Type B pancreatic cell (in vitro differentiated cells): ENCODE results near the gene CSNK1D. TPM values are rescaled to one million over a fixed set of nuclear protein-coding genes. Genes with fewer than 3 reads are reported as not detected.
A peak's percentile ranks its signal among the peaks of the same experiment; 100 is the strongest.

Experiments
- DNase-seq: peaks from one replicate; pipeline ENCODE4 v3.0.0; 2021; ENCODE audit warnings: mixed read lengths; ENCODE audit not compliant: unreplicated experiment; ENCODE audit errors: extremely low spot score
- H3K27ac Mint-ChIP-seq: 2 replicates; pipeline ENCODE4 v1.8.0; 2021; ENCODE audit warnings: mild to moderate bottlenecking, mixed read lengths
- H3K27me3 Mint-ChIP-seq: 2 replicates; pipeline ENCODE4 v1.8.0; 2021; ENCODE audit warnings: mixed read lengths
- H3K36me3 Mint-ChIP-seq: 2 replicates; pipeline ENCODE4 v1.8.0; 2021; ENCODE audit warnings: mixed read lengths
- H3K4me1 Mint-ChIP-seq: one replicate; pipeline ENCODE4 v1.8.0; 2021; ENCODE audit warnings: mixed read lengths; ENCODE audit not compliant: unreplicated experiment
- H3K4me3 Mint-ChIP-seq: 2 replicates; pipeline ENCODE4 v1.8.0; 2021; ENCODE audit warnings: mild to moderate bottlenecking, mixed read lengths
- H3K9me3 Mint-ChIP-seq: 2 replicates; pipeline ENCODE4 v1.8.0; 2021; ENCODE audit warnings: mixed read lengths
- CTCF ChIP-seq: fragments of 200-600 bp; sonication (generic); conservative IDR thresholded peaks from 2 replicates; pipeline ENCODE4 v1.5.0; 2021; ENCODE audit warnings: antibody characterized with exemption, mild to moderate bottlenecking
- total RNA-seq: library from RNA; stranded (reverse); gene quantifications from 2 replicates; pipeline ENCODE4 v1.2.1, GENCODE V29; 2021; ENCODE audit warnings: low replicate concordance

The CSNK1D gene
- total RNA-seq, 1 donor from 2014 or later: 176 TPM

GRCh38 chr17:82285141-82285540 is 11.6 kb upstream of the CSNK1D start:
- Mint-ChIP-seq H3K4me1 (peaks cover 28% of the 10 kb centered on the region), H3K27me3 (no peaks in the 10 kb centered on the region), H3K27ac (peak overlapping the region; percentile 56), H3K36me3 (no peaks in the 10 kb centered on the region), H3K4me3 (peak overlapping the region; percentile 45), H3K9me3 (no peaks in the 10 kb centered on the region)
- DNase-seq: no peak
- TF ChIP-seq CTCF: no peak

GRCh38 chr17:82283208-82283749 is 9.8 kb upstream of the CSNK1D start:
- Mint-ChIP-seq H3K36me3 (no peaks in the 10 kb centered on the region), H3K4me3 (no peak overlapping the region), H3K27ac (no peak overlapping the region), H3K27me3 (no peaks in the 10 kb centered on the region), H3K9me3 (no peaks in the 10 kb centered on the region), H3K4me1 (peaks cover 21% of the 10 kb centered on the region)
- no peak for TF ChIP-seq CTCF
- no peak for DNase-seq

- Mint-ChIP-seq H3K27ac (no peak overlapping the region), H3K4me3 (no peak overlapping the region), H3K9me3 (no peaks in the 10 kb centered on the region), H3K4me1 (peaks cover 20% of the 10 kb centered on the region), H3K36me3 (no peaks in the 10 kb centered on the region), H3K27me3 (no peaks in the 10 kb centered on the region)
- DNase-seq: no peak
- no peak for TF ChIP-seq CTCF
Measured at GRCh38 chr17:82282239-82283207, 9.0 kb upstream of the CSNK1D start.

GRCh38 chr17:82281502-82282238 is 8.2 kb upstream of the CSNK1D start:
- no peak overlapping the region for H3K4me3 Mint-ChIP-seq
- peaks cover 28% of the 10 kb centered on the region for H3K4me1 Mint-ChIP-seq
- DNase-seq: no peak
- H3K36me3 Mint-ChIP-seq: no peaks in the 10 kb centered on the region
- no peak for TF ChIP-seq CTCF
- peak overlapping the region; percentile 72 for H3K27ac Mint-ChIP-seq
- H3K9me3 Mint-ChIP-seq: no peaks in the 10 kb centered on the region
- no peaks in the 10 kb centered on the region for H3K27me3 Mint-ChIP-seq

- no peaks in the 10 kb centered on the region for H3K9me3 Mint-ChIP-seq
- TF ChIP-seq CTCF: no peak
Measured at GRCh38 chr17:82281076-82281475, 7.6 kb upstream of the CSNK1D start.

More at GRCh38 chr17:82281076-82281475, 7.6 kb upstream of the CSNK1D start:
- H3K36me3 Mint-ChIP-seq: no peaks in the 10 kb centered on the region
- H3K4me3 Mint-ChIP-seq: no peak overlapping the region
- H3K27me3 Mint-ChIP-seq: no peaks in the 10 kb centered on the region
- DNase-seq: no peak
- peaks cover 28% of the 10 kb centered on the region for H3K4me1 Mint-ChIP-seq
- H3K27ac Mint-ChIP-seq: peak overlapping the region; percentile 72
